ENCODE data around the gene IZUMO4. TPM values are rescaled to one million over a fixed set of nuclear protein-coding genes. Genes with fewer than 3 reads are reported as not detected.

The IZUMO4 gene
- polyA plus RNA-seq, 1 donor from 2014 or later: 39.3 TPM

GRCh38 chr19:2047449-2048103 lies 49.1 kb upstream of the IZUMO4 start:
- H3K9me3 ChIP-seq (ENCODE audit: low read length): no peaks in the 10 kb centered on the region
- peaks cover 6% of the 10 kb centered on the region for H4K20me1 ChIP-seq (ENCODE audit: insufficient read depth)
- H3K4me2 ChIP-seq (ENCODE audit: low read length): no peak overlapping the region
- H3K79me2 ChIP-seq (replicated peaks; ENCODE audit: insufficient read depth, low read length): peaks cover 29% of the 10 kb centered on the region
- no peak overlapping the region for H3K9ac ChIP-seq (ENCODE audit: low read length)
- H3F3A ChIP-seq (ENCODE audit: insufficient read depth, low read length, poor library complexity, severe bottlenecking): no peaks in the 10 kb centered on the region
- no peak overlapping the region for H3K27ac ChIP-seq (ENCODE audit: low read length)
- H3K4me3 ChIP-seq (ENCODE audit: low read length): no peak overlapping the region
- no peak overlapping the region for H2AFZ ChIP-seq (ENCODE audit: low read depth, low read length)
- no peaks in the 10 kb centered on the region for H3K36me3 ChIP-seq (ENCODE audit: insufficient read depth, low read length)
- H3K27me3 ChIP-seq (ENCODE audit: insufficient read depth, low read depth, low read length): no peaks in the 10 kb centered on the region
- TF ChIP-seq MXI1 (conservative IDR thresholded peaks at IDR 0.05; ENCODE audit: poor library complexity, severe bottlenecking): no peak
- no peak for TF ChIP-seq CTCF (IDR thresholded peaks at IDR 0.05; ENCODE audit: poor library complexity, severe bottlenecking)
- TF ChIP-seq EP300 (conservative IDR thresholded peaks at IDR 0.05; ENCODE audit: poor library complexity, severe bottlenecking): no peak
- no peak for TF ChIP-seq SMC3 (conservative IDR thresholded peaks at IDR 0.05; ENCODE audit: poor library complexity)
- TF ChIP-seq REST (IDR thresholded peaks at IDR 0.05; ENCODE audit: borderline replicate concordance): no peak
- TF ChIP-seq TAF1 (IDR thresholded peaks at IDR 0.05; ENCODE audit: low read depth): no peak
- no peak for TF ChIP-seq RAD21 (conservative IDR thresholded peaks at IDR 0.05)
- no peak for TF ChIP-seq EZH2 (IDR thresholded peaks at IDR 0.05; ENCODE audit: borderline replicate concordance, insufficient read depth, low read length, poor library complexity, severe bottlenecking)
- TF ChIP-seq POLR2AphosphoS5 (IDR thresholded peaks at IDR 0.05): no peak
- H3K9me2 ChIP-seq (ENCODE audit: insufficient read depth, low read length): no peaks in the 10 kb centered on the region

- no peak overlapping the region for H2AFZ ChIP-seq (ENCODE audit: low read depth, low read length)
- no peak overlapping the region for H3K4me2 ChIP-seq (ENCODE audit: low read length)
- H3K9ac ChIP-seq (ENCODE audit: low read length): no peak overlapping the region
- H3K27ac ChIP-seq (ENCODE audit: low read length): no peak overlapping the region
- H3K36me3 ChIP-seq (ENCODE audit: insufficient read depth, low read length): no peaks in the 10 kb centered on the region
- H3K9me3 ChIP-seq (ENCODE audit: low read length): no peaks in the 10 kb centered on the region
- peak overlapping the region; percentile 98 for H3K4me3 ChIP-seq (ENCODE audit: low read length)
- no peaks in the 10 kb centered on the region for H3K27me3 ChIP-seq (ENCODE audit: insufficient read depth, low read depth, low read length)
- H4K20me1 ChIP-seq (ENCODE audit: insufficient read depth): peaks cover 6% of the 10 kb centered on the region
- peaks cover 29% of the 10 kb centered on the region for H3K79me2 ChIP-seq (replicated peaks; ENCODE audit: insufficient read depth, low read length)
- H3F3A ChIP-seq (ENCODE audit: insufficient read depth, low read length, poor library complexity, severe bottlenecking): no peaks in the 10 kb centered on the region
- no peak for TF ChIP-seq EZH2 (IDR thresholded peaks at IDR 0.05; ENCODE audit: borderline replicate concordance, insufficient read depth, low read length, poor library complexity, severe bottlenecking)
- no peak for TF ChIP-seq EP300 (conservative IDR thresholded peaks at IDR 0.05; ENCODE audit: poor library complexity, severe bottlenecking)
- no peak for TF ChIP-seq CTCF (IDR thresholded peaks at IDR 0.05; ENCODE audit: poor library complexity, severe bottlenecking)
- TF ChIP-seq SMC3 (conservative IDR thresholded peaks at IDR 0.05; ENCODE audit: poor library complexity): no peak
- no peak for TF ChIP-seq POLR2AphosphoS5 (IDR thresholded peaks at IDR 0.05)
- TF ChIP-seq TAF1 (IDR thresholded peaks at IDR 0.05; ENCODE audit: low read depth): no peak
- H3K9me2 ChIP-seq (ENCODE audit: insufficient read depth, low read length): no peaks in the 10 kb centered on the region
Observed at GRCh38 chr19:2048104-2048958, 48.4 kb upstream of the IZUMO4 start.
